NCI-H69 (cell line): Measurements from ENCODE around the gene FBXL20.
"Not testable (repeated sequence)": the region's sequence is repeated elsewhere in the genome, so short reads cannot be mapped to it uniquely, and the experiment has no call there.

Experiments used
- DNase-seq: peaks from one replicate; lab custom pipeline; 2025; lab: John Stamatoyannopoulos, UW

FBXL20 gene

GRCh38 chr17:39332092-39332491, 69.3 kb downstream of the FBXL20 start:
- DNase-seq: no peak

DNA sequence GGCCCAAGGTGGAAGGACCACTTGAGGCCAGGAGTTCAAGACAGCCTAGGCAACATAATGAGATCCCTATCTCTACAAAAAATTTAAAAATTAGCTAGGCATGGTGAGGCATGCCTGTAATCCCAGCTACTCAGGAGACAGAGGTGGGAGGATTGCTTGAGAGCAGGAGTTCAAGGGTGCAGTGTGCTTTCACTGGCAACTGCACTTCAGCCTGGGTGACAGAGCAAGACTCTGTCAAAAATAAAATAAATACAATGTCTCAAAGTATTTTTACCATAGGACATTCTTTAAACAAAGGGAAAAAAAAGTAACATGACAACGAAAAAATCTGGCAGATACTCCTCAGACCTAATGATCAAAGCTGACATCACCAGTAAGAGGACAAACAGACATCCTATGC, 72.6 kb downstream of the FBXL20 start:
- no peak for DNase-seq

- no peak for DNase-seq
These were observed 74.3 kb downstream of the FBXL20 start for GRCh38 chr17:39327109-39327508.

GRCh38 chr17:39325528-39326240, 75.7 kb downstream of the FBXL20 start:
- no peak for DNase-seq

- no peak for DNase-seq
These were observed 82.8 kb downstream of the FBXL20 start for GRCh38 chr17:39318636-39319035.

GRCh38 chr17:39306509-39307212, 94.8 kb downstream of the FBXL20 start:
- DNase-seq: no peak

DNA sequence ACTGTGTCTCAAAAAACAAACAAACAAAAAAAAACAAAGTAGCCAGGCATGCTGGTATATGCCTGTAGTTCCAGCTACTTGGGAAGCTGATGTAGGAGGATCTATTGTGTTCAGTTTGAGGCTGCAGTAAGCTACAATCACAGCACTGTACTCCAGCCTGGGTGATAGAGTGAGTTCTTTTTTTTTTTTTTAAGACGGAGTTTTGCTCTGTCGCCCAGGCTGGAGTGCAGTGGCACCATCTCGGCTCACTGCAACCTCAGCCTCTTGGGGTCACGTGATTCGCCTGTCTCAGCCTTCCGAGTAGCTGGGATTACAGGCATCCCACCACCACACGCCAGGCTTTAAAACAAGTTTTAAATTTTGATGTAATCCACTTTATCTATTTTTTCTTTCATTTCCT, 95.4 kb downstream of the FBXL20 start:
- no peak for DNase-seq

DNA sequence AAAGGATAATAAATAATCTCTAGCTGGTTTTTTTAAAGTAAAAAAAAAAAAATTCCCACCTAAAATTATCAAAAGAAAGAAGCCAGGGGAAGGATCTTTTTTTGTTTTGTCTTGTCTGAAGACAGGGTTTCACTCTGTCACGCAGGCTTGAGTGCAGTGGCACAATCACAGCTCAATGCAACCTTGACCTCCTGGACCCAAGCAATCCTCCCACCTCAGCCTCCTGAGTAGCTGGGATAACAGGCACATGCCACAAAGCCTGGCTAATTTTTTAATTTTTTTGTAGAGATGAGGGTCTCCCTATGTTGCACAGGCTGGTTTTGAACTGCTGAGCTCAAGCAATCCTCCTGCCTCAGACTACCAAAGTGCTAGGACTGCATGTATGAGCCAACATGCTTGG, 97.2 kb downstream of the FBXL20 start:
- DNase-seq: no peak

DNA sequence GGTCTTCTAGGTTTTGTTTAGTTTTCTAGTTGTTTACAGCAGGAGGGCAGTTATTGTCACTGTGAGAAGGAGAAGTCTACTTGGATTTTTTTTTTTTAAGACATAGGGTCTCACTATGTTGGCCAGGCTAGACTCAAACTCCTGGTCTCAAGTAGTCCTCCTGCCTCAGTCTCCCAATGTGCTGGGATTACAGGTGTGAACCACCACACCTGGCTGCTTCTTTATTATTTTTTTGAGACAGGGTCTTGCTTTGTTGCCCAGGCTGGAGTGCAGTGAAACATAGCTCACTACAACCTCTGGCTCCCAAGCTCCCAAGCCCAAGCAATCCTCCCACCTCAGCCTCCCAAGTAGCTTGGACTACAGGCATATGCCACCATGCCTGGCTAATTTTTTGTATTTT, 107.4 kb downstream of the FBXL20 start:
- no peak for DNase-seq

DNA sequence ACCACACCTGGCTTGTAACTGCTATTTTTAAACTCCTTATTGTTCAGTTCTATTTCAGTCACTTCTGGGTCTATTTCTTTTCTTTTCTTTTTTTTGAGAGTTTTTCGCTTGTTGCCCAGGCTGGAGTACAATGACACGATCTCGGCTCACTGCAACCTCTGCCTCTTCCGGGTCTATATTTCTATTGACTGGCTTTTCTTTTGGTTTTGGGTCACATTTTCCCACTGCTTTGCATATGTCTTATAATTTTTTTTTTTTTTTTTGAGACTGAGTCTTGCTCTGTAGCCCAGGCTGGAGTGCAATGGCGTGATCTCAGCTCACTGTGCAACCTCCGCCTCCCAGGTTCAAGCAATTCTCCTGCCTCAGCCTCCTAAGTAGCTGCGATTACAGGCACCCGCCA, 108.9 kb downstream of the FBXL20 start:
- DNase-seq: not testable (repeated sequence)

- not testable (repeated sequence) for DNase-seq
These were observed 114.9 kb downstream of the FBXL20 start for GRCh38 chr17:39286513-39286912.

- no peak for DNase-seq
These were observed 116.7 kb downstream of the FBXL20 start for GRCh38 chr17:39284685-39285084.

DNA sequence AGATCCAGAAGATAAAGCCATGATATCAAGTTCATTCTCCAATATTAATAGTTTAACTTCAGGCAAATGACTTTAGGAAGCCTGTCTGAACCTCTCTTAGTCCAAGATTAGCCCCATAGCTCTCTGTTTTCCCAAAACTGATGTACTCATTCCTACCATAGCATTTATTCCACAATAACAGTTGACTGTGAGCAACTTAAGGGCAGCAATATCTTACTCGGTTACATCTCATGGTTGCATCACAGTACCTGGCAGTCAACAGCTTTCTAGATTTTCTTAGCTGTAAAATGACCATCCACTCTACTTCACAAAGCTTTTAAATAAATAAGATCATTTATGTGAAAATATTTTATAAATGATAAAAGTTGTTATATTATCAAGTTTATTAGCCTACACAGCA, 117.5 kb downstream of the FBXL20 start:
- no peak for DNase-seq

DNA sequence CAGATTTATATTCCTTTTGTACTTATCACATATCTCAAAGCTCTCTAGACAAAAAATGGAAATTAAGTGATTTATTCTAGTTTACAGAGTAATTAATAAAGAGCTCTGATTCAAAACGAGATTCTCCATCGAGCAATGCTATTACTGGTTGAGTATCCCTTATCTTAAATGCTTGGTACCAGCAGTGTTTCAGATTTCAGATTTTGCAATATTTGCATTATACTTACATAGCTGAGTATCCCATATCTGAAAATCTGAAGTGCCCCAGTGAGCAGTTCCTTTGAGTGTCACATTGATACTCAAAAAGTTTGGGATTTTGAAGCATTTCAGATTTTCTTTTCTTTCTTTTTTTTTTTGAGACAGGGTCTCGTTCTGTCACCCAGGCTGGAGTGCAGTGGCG, 118.3 kb downstream of the FBXL20 start:
- DNase-seq: no peak

DNA sequence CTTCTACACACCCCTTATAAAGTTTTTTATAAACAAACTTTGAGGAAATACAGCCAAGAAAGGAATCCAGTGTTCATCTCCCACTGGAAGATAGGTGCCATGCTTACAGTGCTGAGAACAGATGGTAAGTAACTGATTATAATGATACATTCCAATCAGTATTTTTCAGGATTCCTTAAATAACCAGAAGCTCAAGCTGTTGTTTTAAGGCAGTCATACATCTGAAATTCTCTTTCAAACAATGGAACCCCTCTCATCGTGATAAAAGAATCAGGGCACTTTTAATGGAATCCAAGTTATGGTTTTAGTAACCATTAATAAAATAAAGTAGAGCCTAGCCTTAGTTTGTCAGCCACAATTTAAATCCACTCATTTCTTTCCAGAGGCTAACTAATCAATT, 119.6 kb downstream of the FBXL20 start:
- no peak for DNase-seq

GRCh38 chr17:39278246-39278645, 123.2 kb downstream of the FBXL20 start:
- DNase-seq: not testable (repeated sequence)

DNA sequence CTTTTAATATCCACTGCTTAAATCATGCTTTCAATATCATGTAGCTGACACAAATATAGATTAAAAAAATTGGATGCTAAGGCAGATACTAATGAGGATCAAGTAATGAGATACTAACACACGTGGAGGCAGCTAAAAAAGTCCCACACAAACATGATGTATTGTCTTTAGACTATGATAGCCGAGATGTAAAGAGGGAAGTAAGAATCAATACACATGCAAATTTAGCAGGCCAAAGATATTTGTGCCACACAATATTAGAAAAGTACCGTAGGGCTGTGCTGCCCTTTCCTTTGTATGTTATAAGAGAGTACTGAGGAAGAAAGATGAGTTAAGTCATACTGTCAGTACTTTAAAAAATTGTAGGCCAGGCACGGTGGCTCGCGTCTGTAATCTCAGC, 124.3 kb downstream of the FBXL20 start:
- DNase-seq: no peak

DNA sequence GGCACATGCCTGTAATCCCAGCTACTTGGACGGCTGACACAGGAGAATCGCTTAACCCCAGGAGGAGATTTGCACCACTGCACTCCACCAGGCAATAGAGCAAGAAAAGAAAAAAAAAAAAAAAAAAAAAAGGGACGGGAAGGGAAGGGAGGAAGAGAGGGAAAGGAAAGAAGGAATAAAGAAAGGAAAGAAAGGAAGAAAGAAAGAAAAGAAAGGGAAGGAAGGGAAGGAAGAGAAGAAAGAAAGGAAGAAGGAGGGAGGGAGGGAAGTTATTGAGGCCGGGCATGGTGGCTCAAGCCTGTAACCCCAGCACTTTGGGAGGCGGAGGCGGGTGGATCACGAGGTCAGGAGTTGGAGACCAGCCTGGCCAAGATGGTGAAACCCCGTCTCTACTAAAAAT, 125.3 kb downstream of the FBXL20 start:
- DNase-seq: no peak

GRCh38 chr17:39271546-39271945, 129.9 kb downstream of the FBXL20 start:
- peak; percentile 27 for DNase-seq

DNA sequence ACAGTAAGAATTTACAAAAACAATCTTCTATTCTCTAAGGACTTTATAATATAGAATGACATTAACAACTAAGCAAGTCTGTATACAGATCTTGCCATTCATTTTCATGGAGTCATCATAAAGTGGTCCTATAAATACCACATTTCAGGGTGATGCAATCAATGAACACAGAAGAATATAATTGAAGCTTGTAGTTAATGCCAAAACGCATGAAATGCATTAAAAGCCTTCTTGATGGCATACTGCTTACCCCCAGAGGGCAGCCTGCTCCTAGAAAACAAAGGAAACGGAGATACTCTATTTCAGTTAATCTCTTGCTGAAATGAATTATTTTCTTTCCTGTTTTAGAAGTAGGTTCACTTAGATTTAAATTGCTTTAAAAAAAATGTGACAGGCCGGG, 130.5 kb downstream of the FBXL20 start:
- DNase-seq: peak; percentile 42

DNA sequence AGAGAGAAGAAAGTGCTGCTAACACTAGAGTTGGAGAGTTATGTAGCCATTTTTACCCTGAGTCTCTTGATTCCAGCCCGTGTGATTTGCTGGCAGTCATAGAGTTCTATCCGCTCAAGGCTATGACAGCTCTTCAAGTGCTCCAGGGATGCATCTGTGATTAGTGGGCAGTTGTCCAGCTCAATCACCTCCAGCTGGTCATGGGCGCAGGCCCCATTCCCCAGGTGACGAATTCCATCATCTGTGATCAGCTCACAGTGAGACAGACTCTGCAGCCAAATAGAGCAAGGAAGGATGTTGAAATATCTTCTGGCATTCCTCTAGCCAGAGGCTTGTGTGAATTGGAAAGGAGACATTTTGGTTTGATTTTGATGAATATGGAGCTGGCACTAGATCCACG, 137.3 kb downstream of the FBXL20 start:
- DNase-seq: no peak

DNA sequence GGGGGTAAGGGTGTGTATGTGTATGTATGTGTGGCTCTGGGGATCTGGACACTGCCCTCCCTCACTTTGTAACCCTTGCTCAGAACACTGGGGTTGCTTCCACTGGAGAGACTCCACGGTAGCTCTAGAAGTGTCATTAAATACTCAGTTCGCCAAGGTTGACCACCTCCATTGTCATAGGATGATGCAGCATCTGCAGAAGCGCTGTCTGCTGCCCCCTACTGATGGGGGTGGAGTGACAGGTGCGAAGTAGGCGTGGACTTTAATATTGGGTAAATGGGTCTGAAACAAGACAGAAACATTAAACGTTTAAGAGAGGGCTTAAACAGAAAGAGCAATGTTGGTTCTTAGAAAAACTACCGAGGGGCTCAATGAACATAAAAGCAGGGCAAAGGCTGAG, 140.1 kb downstream of the FBXL20 start:
- peak; percentile 46 for DNase-seq

DNA sequence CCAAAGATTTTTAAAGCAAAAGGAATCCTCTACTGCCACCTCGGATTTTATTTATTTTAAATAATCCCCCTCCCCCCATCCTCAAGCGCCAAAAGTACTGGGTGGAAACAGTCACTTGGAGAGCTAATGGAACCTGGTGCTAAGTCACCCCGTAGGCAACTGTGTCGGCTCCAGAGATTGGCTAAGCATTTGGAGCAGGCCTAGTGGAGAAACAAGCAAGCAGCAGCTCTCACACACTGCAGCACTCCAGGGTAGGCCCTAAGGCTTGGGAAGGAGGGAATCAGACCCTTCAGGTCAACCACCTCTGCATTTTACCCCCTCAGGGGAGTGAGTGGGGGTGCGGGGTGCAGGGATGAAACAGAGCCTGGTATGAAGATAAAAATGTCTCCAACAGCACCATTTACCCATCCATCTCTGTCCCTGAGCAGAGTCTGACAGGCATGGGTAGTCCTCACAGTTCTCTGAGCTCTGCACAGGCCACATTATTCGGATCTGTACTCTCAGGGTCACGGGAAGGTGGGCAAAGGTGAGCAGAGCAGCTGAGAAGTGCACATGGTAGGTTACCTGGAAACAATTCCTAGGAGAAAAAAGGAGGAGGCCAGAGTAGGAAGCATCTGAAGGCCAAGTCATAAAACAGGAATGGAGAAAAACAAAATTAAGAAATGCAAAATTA, 148.5 kb downstream of the FBXL20 start:
- no peak for DNase-seq
